Upper lobe of left lung (tissue), 6 donors: ENCODE results near the gene ZCCHC3. TPM values are rescaled to one million over a fixed set of nuclear protein-coding genes. Genes with fewer than 3 reads are reported as not detected.

Source experiments
- ATAC-seq, 2 donors: fragments of 200-7000 bp; cut with Tn5 transposase; one replicate each; pipeline ENCODE4 v1.9.1; 2022; ENCODE audit warnings: mild to moderate bottlenecking in 2 of 2, moderate library complexity in 2 of 2; ENCODE audit not compliant: low FRiP score in 2 of 2
- DNase-seq, 2 donors: peaks; one replicate each; pipeline ENCODE4 v3.0.0-alpha.2; 2019 to 2020
- H3K27ac ChIP-seq, 4 donors: fragments of 200-600 bp; sonication (generic); one replicate each; pipeline ENCODE4 v1.5.1; 2016 to 2019
- H3K27me3 ChIP-seq, 4 donors: fragments of 200-600 bp; sonication (generic); one replicate each; pipeline ENCODE4 v1.5.1; 2017 to 2019
- H3K36me3 ChIP-seq, 4 donors: fragments of 200-600 bp; sonication (generic); one replicate each; pipeline ENCODE4 v1.5.1; 2016 to 2019
- H3K4me1 ChIP-seq, 4 donors: fragments of 200-600 bp; sonication (generic); one replicate each; pipeline ENCODE4 v1.5.1; 2018 to 2019
- H3K4me3 ChIP-seq, 4 donors: fragments of 200-600 bp; sonication (generic); one replicate each; pipeline ENCODE4 v1.5.1; 2017 to 2019; ENCODE audit warnings: mild to moderate bottlenecking in 2 of 4, moderate library complexity in 1 of 4
- H3K9me3 ChIP-seq, 4 donors: fragments of 200-600 bp; sonication (generic); one replicate each; pipeline ENCODE4 v1.5.1; 2018 to 2019
- CTCF ChIP-seq, 6 experiments: fragments of 450-650 bp in 4 of 6; fragments of 200-600 bp in 2 of 6; sonication (generic) in 2 of 6; IDR thresholded peaks; one replicate each; pipeline ENCODE4 v1.5.1; 2016 to 2019; ENCODE audit warnings: antibody characterized with exemption in 6 of 6
- EP300 ChIP-seq, 4 donors: sonication (generic); formaldehyde crosslinking; IDR thresholded peaks; one replicate each; pipeline ENCODE4 v1.5.1; 2017; ENCODE audit warnings: antibody characterized with exemption in 4 of 4, control low read depth in 2 of 4
- POLR2A ChIP-seq, 4 donors: fragments of 450-650 bp; IDR thresholded peaks; one replicate each; pipeline ENCODE4 v1.5.1; 2016 to 2017; ENCODE audit warnings: antibody characterized with exemption in 4 of 4, mild to moderate bottlenecking in 2 of 4
- POLR2AphosphoS5 ChIP-seq, 2 donors: sonication (generic); formaldehyde crosslinking; IDR thresholded peaks; one replicate each; pipeline ENCODE4 v1.5.1; 2017; ENCODE audit warnings: antibody characterized with exemption in 2 of 2
- WGBS, 2 donors: methylation state at CpG; one replicate each; pipeline ENCODE4 v1.1.5; 2017 to 2018; 5-methylcytosine and 5-hydroxymethylcytosine counted together
- total RNA-seq, 6 donors: library from RNA; depleted of rRNA in 4 of 6; stranded (reverse); fragments of >200 nt in 4 of 6; gene quantifications; one replicate each; pipeline versions ENCODE4 v1.1.0 to v1.2.1, GENCODE V29; 2016 to 2021
- donor health status: DM: no; HTN: no; CAD: no; lungs with moderate emphysema.
- donor health status: DM: no; HTN: yes; CAD: no; lungs with severe emphysema.

The ZCCHC3 gene
- total RNA-seq, 6 donors from 2014 or later = 14.2 to 18.5 (median 17.3) TPM

DNA sequence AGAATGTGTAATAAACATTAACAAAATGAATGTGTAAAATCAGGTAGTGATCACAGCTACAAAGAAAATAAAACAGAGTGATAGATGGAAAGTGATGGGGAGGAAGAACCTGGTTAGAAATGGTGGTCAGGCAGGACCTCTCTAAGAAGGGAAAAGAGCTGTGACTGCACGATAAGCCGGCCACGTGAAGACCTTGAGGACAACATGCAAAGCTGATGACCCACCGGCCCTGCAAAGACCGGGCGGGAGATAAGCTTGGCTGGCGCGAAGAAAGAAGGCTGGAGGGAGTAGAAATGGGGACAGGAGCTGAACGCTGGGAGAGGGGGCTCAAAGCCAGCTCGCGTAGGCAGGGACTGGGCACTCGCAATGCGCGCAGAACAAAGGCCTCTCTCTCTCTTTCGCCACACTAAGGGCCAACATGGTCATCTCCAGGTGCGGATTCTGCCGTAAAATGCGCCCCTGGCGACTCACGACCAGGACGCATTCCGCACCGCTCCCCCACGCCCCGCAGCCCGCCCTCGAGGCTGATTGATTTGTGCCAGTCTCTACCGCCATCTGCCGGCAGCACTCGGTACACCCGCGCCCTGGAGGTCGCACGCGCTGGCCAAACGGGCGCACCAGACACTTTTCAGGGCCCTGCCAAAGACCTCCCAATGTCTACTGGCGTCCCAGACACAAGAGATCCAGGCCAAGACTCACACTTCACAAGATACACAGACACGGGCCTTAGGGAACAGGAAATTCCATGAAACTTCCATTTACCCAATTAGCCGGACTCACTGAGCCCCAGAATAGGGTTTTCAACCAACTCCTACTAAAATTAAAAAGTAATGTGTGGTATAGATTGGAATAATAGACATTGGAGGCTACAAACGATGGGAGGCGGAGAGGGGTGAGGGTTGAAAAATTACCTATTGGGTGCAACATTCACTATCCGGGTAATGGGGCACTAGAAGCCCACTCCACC lies 30.5 kb upstream of the ZCCHC3 start:
- DNase-seq = peak; percentile 89 to 96
- Histone ChIP-seq H3K4me1 (peaks cover 0 to 13% (median 8%) of the 10 kb centered on the region in 4 donors), H3K4me3 (peak overlapping the region; percentile 22 to 57 (median 50)), H3K27ac (no peak overlapping the region), H3K27me3 (no peaks in the 10 kb centered on the region), H3K36me3 (no peaks in the 10 kb centered on the region), H3K9me3 (no peaks in the 10 kb centered on the region)
- TF ChIP-seq CTCF (IDR thresholded peaks at IDR 0.05) (peak; percentile 93 to 97 (median 96)), POLR2A (IDR thresholded peaks at IDR 0.05) (no peak), POLR2AphosphoS5 (IDR thresholded peaks at IDR 0.05) (peak in 1 of 2 donors; percentile 20), EP300 (IDR thresholded peaks at IDR 0.05) (no peak)
- peak; percentile 96 to 97 for ATAC-seq
- WGBS, 2 donors = 10 to 13% methylated on average over 22 to 43 of the region's 43 CpGs

- Histone ChIP-seq H3K27ac (no peak overlapping the region), H3K4me1 (peaks cover 0 to 13% (median 8%) of the 10 kb centered on the region in 4 donors), H3K27me3 (no peaks in the 10 kb centered on the region), H3K36me3 (peaks cover 0 to 4% (median 1%) of the 10 kb centered on the region in 4 donors), H3K9me3 (no peaks in the 10 kb centered on the region), H3K4me3 (no peak overlapping the region)
- TF ChIP-seq CTCF (IDR thresholded peaks at IDR 0.05) = no peak
- TF ChIP-seq POLR2AphosphoS5 (IDR thresholded peaks at IDR 0.05) = no peak
- TF ChIP-seq POLR2A (IDR thresholded peaks at IDR 0.05) = no peak
- no peak for TF ChIP-seq EP300 (IDR thresholded peaks at IDR 0.05)
- 85 to 94% methylated on average over 5 of the region's 5 CpGs for WGBS, 2 donors
- DNase-seq = no peak
- ATAC-seq = no peak
Measured at GRCh38 chr20:270517-270916, 26.9 kb upstream of the ZCCHC3 start.

DNA sequence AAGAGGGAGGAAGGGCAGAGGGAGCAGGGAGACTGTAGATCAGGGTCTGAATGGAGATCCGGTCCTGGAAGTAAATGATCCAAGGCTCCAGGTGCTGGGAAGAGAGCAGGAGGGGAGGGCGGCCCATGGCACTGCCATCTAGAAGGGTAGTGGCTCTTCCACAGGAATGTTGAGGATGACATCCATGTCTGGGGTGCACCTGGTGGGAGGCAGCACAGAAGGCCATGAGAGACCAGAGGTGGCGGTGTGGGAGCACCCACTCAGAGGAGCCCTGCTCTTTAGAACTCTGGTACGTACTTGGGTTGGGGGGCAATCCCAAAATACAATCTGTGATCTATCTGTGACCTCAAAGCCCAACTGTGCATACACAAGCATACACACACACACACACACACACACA lies 26.3 kb upstream of the ZCCHC3 start:
- Histone ChIP-seq H3K4me3 (no peak overlapping the region), H3K36me3 (peaks cover 0 to 10% (median 4%) of the 10 kb centered on the region in 4 donors), H3K9me3 (no peaks in the 10 kb centered on the region), H3K27me3 (no peaks in the 10 kb centered on the region), H3K27ac (no peak overlapping the region), H3K4me1 (peaks cover 0 to 13% (median 8%) of the 10 kb centered on the region in 4 donors)
- WGBS, 2 donors = 85 to 86% methylated on average over 4 of the region's 4 CpGs
- TF ChIP-seq CTCF (IDR thresholded peaks at IDR 0.05) = no peak
- ATAC-seq = no peak
- no peak for DNase-seq

DNA sequence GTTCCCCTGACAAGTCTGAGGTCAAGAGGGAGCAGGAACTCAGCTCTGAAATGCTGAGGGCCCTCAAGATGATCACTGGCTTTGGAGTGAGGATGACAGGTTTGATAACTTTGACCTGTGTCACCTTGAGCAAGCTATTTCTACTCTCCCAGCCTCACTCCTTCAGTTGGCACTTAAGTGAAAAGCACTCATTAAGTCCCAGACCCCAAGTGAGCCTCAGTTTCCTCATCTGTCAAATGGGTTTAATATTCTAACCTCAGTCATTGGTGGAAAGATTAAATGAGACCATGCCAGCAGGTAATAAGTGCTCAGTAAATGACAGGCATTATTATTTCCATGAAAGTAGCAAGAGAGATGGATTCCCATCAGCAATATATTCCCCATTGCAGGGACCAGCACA lies 25.8 kb upstream of the ZCCHC3 start:
- H3K36me3 ChIP-seq = peaks cover 0 to 14% (median 6%) of the 10 kb centered on the region in 4 donors
- no peak for DNase-seq
- no peaks in the 10 kb centered on the region for H3K9me3 ChIP-seq
- TF ChIP-seq EP300 (IDR thresholded peaks at IDR 0.05) (no peak), CTCF (IDR thresholded peaks at IDR 0.05) (no peak), POLR2A (IDR thresholded peaks at IDR 0.05) (no peak), POLR2AphosphoS5 (IDR thresholded peaks at IDR 0.05) (no peak)
- peaks cover 0 to 9% (median 6%) of the 10 kb centered on the region in 4 donors for H3K4me1 ChIP-seq
- no peaks in the 10 kb centered on the region for H3K27me3 ChIP-seq
- H3K27ac ChIP-seq = no peak overlapping the region
- ATAC-seq = no peak
- H3K4me3 ChIP-seq = no peak overlapping the region
